HepG2 (cell line): Measurements from ENCODE around the gene EEA1. TPM values are rescaled to one million over a fixed set of nuclear protein-coding genes. Genes with fewer than 3 reads are reported as not detected.

Experiments
- AHR ChIP-seq: IDR thresholded peaks from 2 replicates; pipeline ENCODE4 v1.6.1; 2018; ENCODE audit warnings: missing genetic modification reagents, missing compliant biosample characterization
- CHD4 ChIP-seq: fragments of 200-600 bp; sonication (generic); IDR thresholded peaks from 2 replicates; pipeline ENCODE4 v1.7.0; 2017; ENCODE audit warnings: mild to moderate bottlenecking, low read length, borderline replicate concordance
- GABPA ChIP-seq, 2 experiments: IDR thresholded peaks; 2 replicates each; pipeline ENCODE4 v1.6.1; 2011 to 2016; ENCODE audit warnings: low read depth in 2 of 2, low read length in 1 of 2, missing biosample characterization in 1 of 2, missing genetic modification characterization in 1 of 2
- HBP1 ChIP-seq: IDR thresholded peaks from 2 replicates; pipeline ENCODE4 v1.6.1; 2016; ENCODE audit warnings: low read depth, control low read depth
- IRF1 ChIP-seq: sonication (generic); formaldehyde crosslinking; IDR thresholded peaks from 2 replicates; pipeline ENCODE4 v1.4.0; 2020; ENCODE audit warnings: low read depth, mild to moderate bottlenecking, missing genetic modification reagents
- KDM5B ChIP-seq: sonication (generic); formaldehyde crosslinking; IDR thresholded peaks from 2 replicates; pipeline ENCODE4 v1.4.0; 2020; ENCODE audit warnings: missing genetic modification reagents, mild to moderate bottlenecking, borderline replicate concordance
- KLF13 ChIP-seq: sonication (generic); formaldehyde crosslinking; IDR thresholded peaks from 2 replicates; pipeline ENCODE4 v1.4.0; 2020; ENCODE audit warnings: mild to moderate bottlenecking, missing genetic modification reagents
- RBM22 ChIP-seq: fragments of 200-400 bp; formaldehyde crosslinking; optimal IDR thresholded peaks from 2 replicates; pipeline ENCODE3; 2017; ENCODE audit warnings: mild to moderate bottlenecking, low read length, moderate library complexity
- RNF2 ChIP-seq: fragments of 450-650 bp; conservative IDR thresholded peaks from 2 replicates; pipeline ENCODE4 v1.6.1; 2016; ENCODE audit warnings: low read depth
- SP4 ChIP-seq: sonication (generic); formaldehyde crosslinking; IDR thresholded peaks from 2 replicates; pipeline ENCODE4 v1.8.1; 2023; ENCODE audit warnings: mild to moderate bottlenecking, missing genetic modification reagents
- ZBTB39 ChIP-seq: sonication (generic); formaldehyde crosslinking; IDR thresholded peaks from 2 replicates; pipeline ENCODE4 v1.5.0; 2020; ENCODE audit warnings: missing genetic modification reagents
- ZFP1 ChIP-seq: IDR thresholded peaks from 2 replicates; pipeline ENCODE4 v1.6.1; 2016
- ZNF138 ChIP-seq: sonication (generic); formaldehyde crosslinking; IDR thresholded peaks from 2 replicates; pipeline ENCODE4 v1.5.0; 2020; ENCODE audit warnings: mild to moderate bottlenecking, low read depth, missing genetic modification reagents
- ZNF318 ChIP-seq: sonication (generic); formaldehyde crosslinking; IDR thresholded peaks from 2 replicates; pipeline ENCODE4 v1.4.0; 2020; ENCODE audit warnings: mild to moderate bottlenecking, missing genetic modification reagents
- ZNF350 ChIP-seq: sonication (generic); formaldehyde crosslinking; IDR thresholded peaks from 2 replicates; pipeline ENCODE4 v1.4.0; 2020; ENCODE audit warnings: mild to moderate bottlenecking, low read depth, missing genetic modification reagents, borderline replicate concordance
- ZNF563 ChIP-seq: sonication (generic); formaldehyde crosslinking; IDR thresholded peaks from 2 replicates; pipeline ENCODE4 v1.8.0; 2022; ENCODE audit warnings: mild to moderate bottlenecking, moderate library complexity, missing genetic modification reagents
- ZNF564 ChIP-seq: sonication (generic); formaldehyde crosslinking; IDR thresholded peaks from 2 replicates; pipeline ENCODE4 v1.8.1; 2023; ENCODE audit warnings: mild to moderate bottlenecking, missing genetic modification reagents
- ZNF781 ChIP-seq: sonication (generic); formaldehyde crosslinking; IDR thresholded peaks from 2 replicates; pipeline ENCODE4 v1.5.1; 2020; ENCODE audit warnings: borderline replicate concordance, mild to moderate bottlenecking, missing genetic modification reagents; ENCODE audit errors: not compliant biosample characterization
- polyA plus RNA-seq, 8 experiments: library from polyadenylated mRNA; depleted of rRNA in 3 of 8; stranded (reverse) in 7 of 8; unstranded in 1 of 8; fragments of >200 nt; fragmentation: Illumina TruSeq in 4 of 8; extraction: Trizol in 4 of 8; gene quantifications; 2 replicates each; pipeline versions ENCODE4 v1.2.1 to v1.2.3, GENCODE V29; 2011 to 2016; ENCODE audit warnings: low read depth in 4 of 8, missing spikeins in 1 of 8, mixed read lengths in 1 of 8; ENCODE audit not compliant: insufficient read depth in 1 of 8
- total RNA-seq, 5 experiments: library from RNA; depleted of rRNA; stranded (reverse); fragments of >200 nt; fragmentation: Illumina TruSeq; extraction: Trizol; gene quantifications; 2 replicates each; pipeline ENCODE4 v1.2.3, GENCODE V29; 2016; ENCODE audit warnings: low read depth in 1 of 5

Gene EEA1
- total and polyA plus RNA-seq, 2 of the 13 experiments (the other 11 are each of a cell fraction or from before 2014, with no cell fraction given) = 5.0 to 19.3 TPM

- TF ChIP-seq KDM5B = no peak
- TF ChIP-seq ZNF781 (CRISPR knock-in tag) = peak; percentile 57
- TF ChIP-seq HBP1 (CRISPR knock-in tag) = no peak
- no peak for TF ChIP-seq ZFP1 (CRISPR knock-in tag)
- no peak for TF ChIP-seq ZNF318 (CRISPR knock-in tag)
- TF ChIP-seq AHR (CRISPR knock-in tag) = peak; percentile 67; the same call in 1 of the 2 replicates
- TF ChIP-seq CHD4 = no peak
- TF ChIP-seq GABPA (IDR thresholded peaks at IDR 0.05; ENCODE audit: low read depth, low read length) = no peak
- no peak for TF ChIP-seq GABPA (CRISPR knock-in tag; IDR thresholded peaks at IDR 0.05; ENCODE audit: low read depth)
- TF ChIP-seq ZNF563 = no peak
- peak; percentile 24; the same call in 1 of the 2 replicates for TF ChIP-seq ZNF350 (CRISPR knock-in tag)
- TF ChIP-seq RNF2 = no peak
- TF ChIP-seq KLF13 = no peak
- no peak for TF ChIP-seq ZNF138 (CRISPR knock-in tag)
- 0 out of 2 replicates have a peak, but pooled peaks have one; percentile 47 for TF ChIP-seq ZNF564 (CRISPR knock-in tag)
- TF ChIP-seq RBM22 = no peak
- TF ChIP-seq ZBTB39 (CRISPR knock-in tag) = no peak
- TF ChIP-seq IRF1 (CRISPR knock-in tag) = no peak
- TF ChIP-seq SP4 (CRISPR knock-in tag) = no peak
These were observed 16.6 kb upstream of the EEA1 start (continued) for GRCh38 chr12:92945659-92946220.
